H1 (cell line): ENCODE results near the gene ISOC1. TPM values are rescaled to one million over a fixed set of nuclear protein-coding genes. Genes with fewer than 3 reads are reported as not detected.

ENCODE experiments used
- CTCF ChIA-PET: fragments of 300-600 bp; sonication (Branson Sonifier 250); formaldehyde crosslinking; loops from one replicate; lab custom pipeline; 2021; ENCODE audit not compliant: partially characterized antibody; lab: Charles Lee
- POLR2A ChIA-PET: fragments of 300-600 bp; sonication (Branson Sonifier 250); formaldehyde crosslinking; loops from one replicate; lab custom pipeline; 2021; ENCODE audit warnings: inconsistent platforms; ENCODE audit not compliant: partially characterized antibody; lab: Charles Lee
- DNase-seq, 2 experiments: peaks; one replicate each; pipeline versions ENCODE4 v3.0.0 to v3.0.0-alpha.2; 2010 to 2022; ENCODE audit warnings: low spot score in 2 of 2, low read depth in 1 of 2, mixed read lengths in 1 of 2
- FAIRE-seq: peaks from 2 replicates; lab custom pipeline; 2011; peaks lifted over from hg19 to GRCh38; lab: Jason Lieb, UNC
- H2AFZ ChIP-seq: 2 replicates; pipeline ENCODE4 v1.8.1; 2012; ENCODE audit warnings: low read length, inconsistent platforms
- H2AK5ac ChIP-seq: 2 replicates; pipeline ENCODE4 v1.6.1; 2013; ENCODE audit warnings: low read depth, low read length
- H2BK120ac ChIP-seq: replicated peaks from 2 replicates; pipeline ENCODE3; 2013; ENCODE audit warnings: low read depth, low read length, inconsistent platforms
- H2BK12ac ChIP-seq: 2 replicates; pipeline ENCODE4 v1.6.1; 2013; ENCODE audit warnings: low read depth, low read length
- H2BK15ac ChIP-seq: 2 replicates; pipeline ENCODE4 v1.6.1; 2013; ENCODE audit warnings: low read length
- H2BK20ac ChIP-seq: 2 replicates; pipeline ENCODE4 v1.6.1; 2013; ENCODE audit warnings: low read length
- H2BK5ac ChIP-seq: 2 replicates; pipeline ENCODE4 v1.6.1; 2013; ENCODE audit warnings: low read depth, low read length
- H3K14ac ChIP-seq: 2 replicates; pipeline ENCODE4 v1.6.1; 2013; ENCODE audit warnings: inconsistent platforms; ENCODE audit not compliant: insufficient read length
- H3K18ac ChIP-seq: 2 replicates; pipeline ENCODE4 v1.6.1; 2013; ENCODE audit warnings: low read length; ENCODE audit errors: extremely low read depth
- H3K23ac ChIP-seq: 2 replicates; pipeline ENCODE4 v1.6.1; 2013; ENCODE audit warnings: inconsistent platforms; ENCODE audit not compliant: insufficient read length
- H3K23me2 ChIP-seq: 2 replicates; pipeline ENCODE4 v1.6.1; 2013; ENCODE audit warnings: low read depth, low read length
- H3K27ac ChIP-seq: 2 replicates; pipeline ENCODE4 v1.6.1; 2011; ENCODE audit warnings: low read depth, low read length, inconsistent platforms
- H3K27me3 ChIP-seq, 4 experiments: replicated peaks in 1 of 4; 1 replicate in 1 of 4; 2 replicates in 3 of 4; pipeline versions ENCODE4 v1.6.1 to v1.8.1; 2011 to 2013; ENCODE audit warnings: low read length in 3 of 4, mild to moderate bottlenecking in 3 of 4, inconsistent platforms in 2 of 4, mixed read lengths in 2 of 4, moderate library complexity in 1 of 4; ENCODE audit not compliant: control insufficient read depth in 3 of 4, insufficient read depth in 3 of 4; ENCODE audit errors: extremely low read depth in 1 of 4
- H3K36me3 ChIP-seq, 4 experiments: 2 replicates each; pipeline versions ENCODE4 v1.6.1 to v1.8.1; 2011 to 2013; ENCODE audit warnings: mild to moderate bottlenecking in 4 of 4, low read length in 3 of 4, moderate library complexity in 2 of 4, control low read depth in 1 of 4, inconsistent platforms in 1 of 4; ENCODE audit not compliant: insufficient read depth in 4 of 4, control insufficient read depth in 2 of 4
- H3K4ac ChIP-seq: replicated peaks from 2 replicates; pipeline ENCODE3; 2013; ENCODE audit warnings: low read length, low read depth, mixed read lengths, inconsistent platforms; ENCODE audit not compliant: insufficient read length
- H3K4me1 ChIP-seq, 4 experiments: replicated peaks in 1 of 4; 1 replicate in 1 of 4; 2 replicates in 3 of 4; pipeline versions ENCODE4 v1.6.1 to v1.8.1; 2011 to 2013; ENCODE audit warnings: low read length in 3 of 4, inconsistent platforms in 2 of 4, mixed read lengths in 1 of 4; ENCODE audit not compliant: insufficient read depth in 4 of 4, control insufficient read depth in 3 of 4
- H3K4me2 ChIP-seq, 2 experiments: 2 replicates each; pipeline versions ENCODE4 v1.6.1 to v1.8.1; 2011 to 2013; ENCODE audit warnings: low read depth in 2 of 2, low read length in 2 of 2, control low read depth in 1 of 2, inconsistent platforms in 1 of 2, mild to moderate bottlenecking in 1 of 2; ENCODE audit not compliant: insufficient read depth in 1 of 2
- H3K4me3 ChIP-seq, 4 experiments: fragments of 200-600, 300-600 bp in 1 of 4; sonication (generic), shearing (Covaris generic), sonication (Bioruptor Twin) in 1 of 4; 2 replicates each; pipeline versions ENCODE4 v1.5.1 to v1.8.1; 2011 to 2016; ENCODE audit warnings: low read length in 4 of 4, low read depth in 3 of 4, control low read depth in 2 of 4, inconsistent platforms in 2 of 4, mild to moderate bottlenecking in 2 of 4, mixed read lengths in 1 of 4, moderate library complexity in 1 of 4; ENCODE audit not compliant: insufficient read depth in 2 of 4; ENCODE audit errors: extremely low read depth in 1 of 4
- H3K56ac ChIP-seq: replicated peaks from 2 replicates; pipeline ENCODE3; 2013; ENCODE audit warnings: low read depth, mild to moderate bottlenecking, mixed read lengths, low read length, inconsistent platforms; ENCODE audit not compliant: insufficient read length
- H3K79me1 ChIP-seq: 2 replicates; pipeline ENCODE4 v1.6.1; 2013; ENCODE audit warnings: low read depth, low read length, control low read depth
- H3K79me2 ChIP-seq, 2 experiments: 2 replicates each; pipeline versions ENCODE4 v1.6.1 to v1.8.1; 2012 to 2013; ENCODE audit warnings: low read length in 2 of 2, mild to moderate bottlenecking in 2 of 2, inconsistent platforms in 1 of 2; ENCODE audit not compliant: insufficient read depth in 2 of 2, control insufficient read depth in 1 of 2
- H3K9ac ChIP-seq, 4 experiments: replicated peaks in 1 of 4; 1 replicate in 1 of 4; 2 replicates in 3 of 4; pipeline versions ENCODE4 v1.6.1 to v1.8.1; 2011 to 2013; ENCODE audit warnings: low read depth in 3 of 4, low read length in 3 of 4, control low read depth in 2 of 4, mild to moderate bottlenecking in 2 of 4, moderate library complexity in 2 of 4, inconsistent platforms in 1 of 4; ENCODE audit errors: extremely low read depth in 1 of 4
- H3K9me3 ChIP-seq, 2 experiments: 2 replicates each; pipeline versions ENCODE4 v1.6.1 to v1.8.1; 2012 to 2013; ENCODE audit warnings: mild to moderate bottlenecking in 2 of 2, moderate library complexity in 2 of 2, control low read depth in 1 of 2, inconsistent platforms in 1 of 2, low read depth in 1 of 2, low read length in 1 of 2, mixed read lengths in 1 of 2; ENCODE audit not compliant: insufficient read depth in 2 of 2
- H4K20me1 ChIP-seq, 2 experiments: replicated peaks in 1 of 2; 2 replicates each; pipeline versions ENCODE3 to v1.8.1; 2011 to 2013; ENCODE audit warnings: inconsistent platforms in 2 of 2, low read length in 2 of 2, mild to moderate bottlenecking in 1 of 2; ENCODE audit not compliant: insufficient read depth in 2 of 2, control insufficient read depth in 1 of 2
- H4K5ac ChIP-seq: 2 replicates; pipeline ENCODE4 v1.6.1; 2013; ENCODE audit warnings: low read length, low read depth, mixed read lengths, inconsistent platforms; ENCODE audit not compliant: insufficient read length
- H4K8ac ChIP-seq: 2 replicates; pipeline ENCODE4 v1.8.0; 2013; ENCODE audit warnings: mild to moderate bottlenecking, moderate library complexity, low read length, inconsistent platforms; ENCODE audit not compliant: insufficient read depth; ENCODE audit errors: extremely low read depth
- H4K91ac ChIP-seq: replicated peaks from 2 replicates; pipeline ENCODE3; 2013; ENCODE audit warnings: low read length, mixed read lengths, inconsistent platforms; ENCODE audit not compliant: insufficient read length
- BCL11A ChIP-seq, 2 experiments: IDR thresholded peaks; one replicate each; pipeline ENCODE4 v1.6.1; 2011; ENCODE audit warnings: low read depth in 2 of 2, low read length in 2 of 2, mild to moderate bottlenecking in 2 of 2
- EP300 ChIP-seq, 2 experiments: IDR thresholded peaks; 1 replicate in 1 of 2; 2 replicates in 1 of 2; pipeline ENCODE4 v1.6.1; 2011 to 2012; ENCODE audit warnings: low read depth in 2 of 2, low read length in 2 of 2, mild to moderate bottlenecking in 2 of 2, borderline replicate concordance in 1 of 2, inconsistent platforms in 1 of 2, moderate library complexity in 1 of 2
- JUND ChIP-seq: IDR thresholded peaks from 2 replicates; pipeline ENCODE4 v1.6.1; 2011; ENCODE audit warnings: mild to moderate bottlenecking, improper control_type of control experiment, low read length
- POU5F1 ChIP-seq: IDR thresholded peaks from 2 replicates; pipeline ENCODE4 v1.6.1; 2011; ENCODE audit warnings: low read depth, mild to moderate bottlenecking, low read length, moderate library complexity
- TAF1 ChIP-seq: IDR thresholded peaks from 2 replicates; pipeline ENCODE4 v1.6.1; 2011; ENCODE audit warnings: mild to moderate bottlenecking, low read depth, low read length
- WGBS, 2 experiments: shearing (Covaris generic) in 1 of 2; methylation state at CpG; one replicate each; pipeline versions ENCODE4 v1.1.6 to v1.1.7; 2013 to 2015; ENCODE audit warnings: low lambda C conversion rate in 2 of 2, mixed read lengths in 2 of 2, inconsistent platforms in 1 of 2, low coverage in 1 of 2, missing lambda C conversion rate in 1 of 2; ENCODE audit not compliant: insufficient replicate concordance in 2 of 2, insufficient coverage in 1 of 2, insufficient read length in 1 of 2; ENCODE audit errors: extremely low coverage in 1 of 2, missing lambda C conversion rate in 1 of 2; 5-methylcytosine and 5-hydroxymethylcytosine counted together
- polyA plus RNA-seq, 7 experiments: library from polyadenylated mRNA; depleted of rRNA in 3 of 7; stranded (reverse) in 5 of 7; unstranded in 2 of 7; fragments of >200 nt in 5 of 7; fragments of 200-250 nt in 2 of 7; gene quantifications; 1 replicate in 5 of 7; 2 replicates in 1 of 7; 4 replicates in 1 of 7; pipeline versions ENCODE4 v1.2.1 to v1.2.3, GENCODE V29; 2011 to 2013; ENCODE audit warnings: missing spikeins in 2 of 7, mixed read lengths in 2 of 7
- total RNA-seq: library from RNA; stranded (reverse); fragmentation: NEBNext Ultra II Directional; extraction: Animal tissue kit (Norgen Biotek cat#: 25700); gene quantifications from 2 replicates; pipeline ENCODE4 v1.2.1, GENCODE V29; 2021

ISOC1 gene
- total and polyA plus RNA-seq, 2 of the 8 experiments (the other 6 are each of a cell fraction or from before 2014, with no cell fraction given): 27.7 to 34.9 TPM

- H3K4ac ChIP-seq: no peak overlapping the region
- no peak overlapping the region for H2BK120ac ChIP-seq
- no peak overlapping the region for H4K5ac ChIP-seq
- no peak overlapping the region for H3K9ac ChIP-seq
- no peak overlapping the region for H2BK15ac ChIP-seq
- H3K27me3 ChIP-seq: no peaks in the 10 kb centered on the region
- H2AFZ ChIP-seq: no peak overlapping the region
- H4K91ac ChIP-seq: no peak overlapping the region
- H2BK5ac ChIP-seq: no peak overlapping the region
- H3K23ac ChIP-seq: no peak overlapping the region
- ChIA-PET CTCF (no interaction called here), POLR2A (interaction anchor here (1.6 kb wide), 1 partner anchor 43 kb away, joined by 4 read pairs; the partner anchor contains the start of gene ISOC1)
- no peak overlapping the region for H4K8ac ChIP-seq
- no peak overlapping the region for H3K14ac ChIP-seq
- H2AK5ac ChIP-seq: no peak overlapping the region
- H3K4me1 ChIP-seq: no peaks in the 10 kb centered on the region
- no peaks in the 10 kb centered on the region for H4K20me1 ChIP-seq
- H3K9me3 ChIP-seq: no peaks in the 10 kb centered on the region
- no peak overlapping the region for H3K56ac ChIP-seq
- DNase-seq: no peak
- H3K23me2 ChIP-seq: no peaks in the 10 kb centered on the region
- no peak overlapping the region for H3K27ac ChIP-seq
- no peak for TF ChIP-seq EP300 (IDR thresholded peaks at IDR 0.05; ENCODE audit: borderline replicate concordance in 1 of 2, low read depth in 2 of 2, low read length in 2 of 2)
- no peak for TF ChIP-seq BCL11A (IDR thresholded peaks at IDR 0.05; ENCODE audit: low read depth in 2 of 2, low read length in 2 of 2)
- TF ChIP-seq POU5F1: no peak
- TF ChIP-seq TAF1: no peak
- TF ChIP-seq JUND: no peak
- TF ChIP-seq, all 59 proteins: peak for 0
- no peaks in the 10 kb centered on the region for H3K79me2 ChIP-seq
- WGBS, 2 experiments: 81% methylated on average over 4 of the region's 4 CpGs; no CpG with 5 or more reads in 1 of the 2 experiments
- no peak overlapping the region for H3K4me3 ChIP-seq
- H2BK12ac ChIP-seq: no peak overlapping the region
- no peak overlapping the region for H3K18ac ChIP-seq
- no peaks in the 10 kb centered on the region for H3K36me3 ChIP-seq
- H3K79me1 ChIP-seq: no peaks in the 10 kb centered on the region
- no peak for FAIRE-seq
- no peak overlapping the region for H2BK20ac ChIP-seq
- no peak overlapping the region for H3K4me2 ChIP-seq
These were observed 43.3 kb upstream of the ISOC1 start for GRCh38 chr5:129051283-129051682.
